Measurements from ENCODE around the gene ABHD5. TPM values are rescaled to one million over a fixed set of nuclear protein-coding genes. Genes with fewer than 3 reads are reported as not detected.
A peak's percentile ranks its signal among the peaks of the same experiment; 100 is the strongest.

Gene ABHD5
- total and polyA plus RNA-seq, 2 of the 13 experiments (the other 11 are each of a cell fraction or from before 2014, with no cell fraction given) = 4.5 to 13.3 TPM

- TF ChIP-seq BATF2 (CRISPR knock-in tag; IDR thresholded peaks at IDR 0.05) (no peak), PATZ1 (CRISPR knock-in tag; IDR thresholded peaks at IDR 0.05) (0 out of 2 replicates have a peak, but pooled peaks have one; percentile 28), CREB1 (IDR thresholded peaks at IDR 0.05) (no peak), CREB1 (CRISPR knock-in tag; IDR thresholded peaks at IDR 0.05) (peak; percentile 48; the same call in 1 of the 2 replicates), KMT2B (CRISPR knock-in tag; IDR thresholded peaks at IDR 0.05) (0 out of 2 replicates have a peak, but pooled peaks have one; percentile 21), EP300 (IDR thresholded peaks at IDR 0.05; ENCODE audit: low read depth in 2 of 2, low read length in 2 of 2) (peak; percentile 74 to 87; a peak in 3 of 4 replicates), EP300 (CRISPR knock-in tag; IDR thresholded peaks at IDR 0.05; ENCODE audit: borderline replicate concordance) (no peak), CEBPG (CRISPR knock-in tag; IDR thresholded peaks at IDR 0.05) (peak; percentile 100), ZKSCAN1 (IDR thresholded peaks at IDR 0.05; ENCODE audit: low read length) (no peak), CCAR2 (optimal IDR thresholded peaks at IDR 0.05; ENCODE audit: low read depth, low read length) (no peak), NFKB2 (CRISPR knock-in tag; IDR thresholded peaks at IDR 0.05; ENCODE audit: borderline replicate concordance) (no peak), ZNF367 (CRISPR knock-in tag; IDR thresholded peaks at IDR 0.05; ENCODE audit: borderline replicate concordance) (no peak), ZNF264 (CRISPR knock-in tag; IDR thresholded peaks at IDR 0.05) (0 out of 2 replicates have a peak, but pooled peaks have one; percentile 70), ETV6 (CRISPR knock-in tag; conservative IDR thresholded peaks at IDR 0.05) (no peak), TERF1 (CRISPR knock-in tag; IDR thresholded peaks at IDR 0.05) (no peak), TSC22D2 (CRISPR knock-in tag; IDR thresholded peaks at IDR 0.05; ENCODE audit: borderline replicate concordance) (0 out of 2 replicates have a peak, but pooled peaks have one; percentile 64), HOXA3 (CRISPR knock-in tag; IDR thresholded peaks at IDR 0.05) (no peak), DNMT3B (CRISPR knock-in tag; conservative IDR thresholded peaks at IDR 0.05) (no peak), TBX3 (IDR thresholded peaks at IDR 0.05; ENCODE audit: borderline replicate concordance) (no peak), BRD4 (CRISPR knock-in tag; IDR thresholded peaks at IDR 0.05) (no peak), KLF15 (CRISPR knock-in tag; IDR thresholded peaks at IDR 0.05; ENCODE audit: borderline replicate concordance) (no peak), ZSCAN21 (CRISPR knock-in tag; IDR thresholded peaks at IDR 0.05; ENCODE audit: borderline replicate concordance) (no peak), ZBTB20 (CRISPR knock-in tag; IDR thresholded peaks at IDR 0.05; ENCODE audit: borderline replicate concordance, low read depth) (no peak), ZKSCAN8 (CRISPR knock-in tag; IDR thresholded peaks at IDR 0.05; ENCODE audit: borderline replicate concordance) (peak; percentile 71; the same call in 1 of the 2 replicates), FOXM1 (CRISPR knock-in tag; IDR thresholded peaks at IDR 0.05) (no peak), U2AF2 (IDR thresholded peaks at IDR 0.05; ENCODE audit: low read depth, low read length) (no peak)
- TF ChIP-seq, protein P1, sequence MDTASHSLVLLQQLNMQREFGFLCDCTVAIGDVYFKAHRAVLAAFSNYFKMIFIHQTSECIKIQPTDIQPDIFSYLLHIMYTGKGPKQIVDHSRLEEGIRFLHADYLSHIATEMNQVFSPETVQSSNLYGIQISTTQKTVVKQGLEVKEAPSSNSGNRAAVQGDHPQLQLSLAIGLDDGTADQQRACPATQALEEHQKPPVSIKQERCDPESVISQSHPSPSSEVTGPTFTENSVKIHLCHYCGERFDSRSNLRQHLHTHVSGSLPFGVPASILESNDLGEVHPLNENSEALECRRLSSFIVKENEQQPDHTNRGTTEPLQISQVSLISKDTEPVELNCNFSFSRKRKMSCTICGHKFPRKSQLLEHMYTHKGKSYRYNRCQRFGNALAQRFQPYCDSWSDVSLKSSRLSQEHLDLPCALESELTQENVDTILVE (CRISPR knock-in tag; IDR thresholded peaks at IDR 0.05) = peak; percentile 63; the same call in 1 of the 2 replicates
- TF ChIP-seq, protein P2, sequence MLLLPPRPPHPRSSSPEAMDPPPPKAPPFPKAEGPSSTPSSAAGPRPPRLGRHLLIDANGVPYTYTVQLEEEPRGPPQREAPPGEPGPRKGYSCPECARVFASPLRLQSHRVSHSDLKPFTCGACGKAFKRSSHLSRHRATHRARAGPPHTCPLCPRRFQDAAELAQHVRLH (CRISPR knock-in tag; IDR thresholded peaks at IDR 0.05; ENCODE audit: borderline replicate concordance, low read depth) = no peak
Observed at GRCh38 chr3:43709022-43709421, 18.3 kb downstream of the ABHD5 start (continued).

All from HepG2 (cell line).